Measurements from ENCODE around the gene MICAL3.

MICAL3 gene

DNA sequence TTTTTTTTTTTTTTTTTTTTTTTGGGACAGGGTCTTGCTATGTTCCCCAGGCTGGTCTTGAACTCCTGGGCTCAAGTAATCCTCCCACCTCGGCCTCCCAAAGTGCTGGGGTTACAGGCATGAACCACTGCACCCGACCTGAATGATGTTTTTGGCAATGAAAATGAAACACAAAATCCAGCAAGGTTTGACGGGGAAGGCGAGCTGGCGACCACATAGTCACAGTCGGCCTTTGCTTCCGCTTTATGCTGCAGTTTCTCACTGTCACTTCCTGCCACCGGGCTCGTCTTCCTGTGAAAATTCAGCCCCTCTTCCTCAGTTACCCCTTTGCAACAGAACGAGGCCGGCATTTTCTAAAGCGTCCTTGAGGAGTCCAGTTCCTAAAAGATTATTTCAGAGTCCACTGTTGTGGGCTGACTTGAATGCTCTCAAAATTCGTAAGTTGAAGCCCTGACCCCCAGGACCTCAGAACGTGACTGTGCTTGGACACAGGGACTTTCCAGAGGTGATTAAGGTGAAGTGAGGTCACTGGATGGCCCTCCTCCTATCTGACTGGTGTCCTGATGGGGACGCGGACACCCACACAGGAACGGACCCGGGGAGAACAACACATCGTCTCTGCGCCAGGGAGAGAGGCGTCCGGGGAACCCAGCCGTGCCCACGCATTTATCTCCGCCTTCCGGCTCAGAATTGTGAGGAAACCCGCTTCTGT is 247.2 kb downstream of the MICAL3 start:
- H3K4me1 Mint-ChIP-seq (ENCODE audit: low read depth), result peaks cover 66% of the 10 kb centered on the region
- peak overlapping the region; percentile 95 for H3K27ac Mint-ChIP-seq
- H3K4me3 Mint-ChIP-seq, result peak overlapping the region; percentile 86
- peaks cover 7% of the 10 kb centered on the region for H3K27me3 Mint-ChIP-seq (ENCODE audit: low read depth)
- H3K9me3 Mint-ChIP-seq, result no peaks in the 10 kb centered on the region
- peaks cover 9% of the 10 kb centered on the region for H3K36me3 Mint-ChIP-seq (ENCODE audit: low read depth)

DNA sequence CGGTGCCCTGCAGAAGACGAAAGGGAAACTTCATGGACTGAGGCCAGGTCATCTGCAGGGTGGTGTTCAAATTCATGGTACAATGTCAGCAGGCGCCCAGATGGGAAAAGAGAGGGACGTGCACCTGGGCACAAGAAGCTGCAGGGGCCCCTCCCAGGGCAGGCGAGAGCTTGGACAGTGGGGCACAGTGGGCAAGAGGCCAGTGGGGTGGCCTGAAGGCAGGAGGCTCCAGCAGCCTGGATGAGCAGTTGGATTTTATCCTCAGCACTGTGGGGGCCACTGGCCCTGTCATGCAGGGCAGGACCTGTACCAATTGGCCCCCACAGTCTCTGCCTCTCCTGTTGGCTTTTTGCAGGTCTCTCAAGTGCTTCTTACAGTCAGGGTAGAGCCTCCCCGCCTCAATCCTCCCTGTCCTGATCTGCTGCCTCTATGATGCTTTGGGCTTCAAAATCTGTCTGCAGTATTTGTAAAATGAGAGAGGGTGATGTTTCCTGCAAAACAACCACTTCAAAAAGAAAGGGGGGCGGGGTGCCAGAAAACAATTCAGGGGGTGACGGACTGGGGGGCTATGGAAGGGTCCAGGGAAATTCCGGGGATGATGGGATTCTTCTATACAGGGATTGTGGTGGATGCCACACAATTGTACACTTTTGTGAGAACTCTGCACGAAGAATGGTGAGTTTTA is 248.4 kb downstream of the MICAL3 start:
- Mint-ChIP-seq H3K4me1 (ENCODE audit: low read depth) (peaks cover 65% of the 10 kb centered on the region), H3K27ac (peak overlapping the region; percentile 85), H3K27me3 (ENCODE audit: low read depth) (peaks cover 7% of the 10 kb centered on the region), H3K9me3 (no peaks in the 10 kb centered on the region), H3K36me3 (ENCODE audit: low read depth) (peaks cover 11% of the 10 kb centered on the region), H3K4me3 (peak overlapping the region; percentile 68)

DNA sequence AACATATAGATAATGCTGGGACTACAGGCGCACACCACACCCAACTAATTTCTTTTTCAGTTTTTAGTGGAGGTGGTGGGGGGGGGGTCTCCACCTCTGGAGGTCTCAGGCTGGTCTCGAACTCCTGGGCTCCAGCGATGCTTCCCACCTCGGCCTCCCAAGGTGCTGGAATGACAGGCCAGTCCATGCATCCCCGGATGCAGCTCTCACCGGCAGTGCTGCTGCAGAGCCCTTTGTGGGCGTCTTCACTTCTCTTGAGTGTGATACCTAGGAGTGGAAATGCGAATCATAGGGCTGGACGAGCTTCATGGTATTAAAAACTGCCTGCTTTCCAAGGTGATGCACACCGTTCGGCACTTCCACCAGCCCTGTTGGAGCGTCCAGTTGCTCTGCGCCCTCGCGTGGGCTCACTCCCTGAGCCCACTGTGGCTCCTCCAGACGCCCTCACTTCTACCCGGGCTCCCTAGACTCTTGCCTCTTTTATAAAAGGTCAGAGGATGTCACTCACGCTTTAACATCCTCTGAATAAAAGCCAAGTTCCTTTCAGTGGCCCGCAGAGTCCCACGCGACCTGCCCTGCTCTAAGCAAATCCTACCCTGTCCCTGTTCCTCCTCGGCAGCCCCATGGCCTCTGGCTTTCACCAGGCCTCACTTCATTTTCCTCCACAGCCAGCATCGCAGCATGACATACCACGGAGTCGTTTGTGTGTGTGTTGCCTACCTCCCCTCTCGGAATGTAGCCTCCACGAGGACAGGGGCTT is 249.3 kb downstream of the MICAL3 start:
- peak overlapping the region; percentile 35 for H3K4me3 Mint-ChIP-seq
- peak overlapping the region; percentile 77 for H3K27ac Mint-ChIP-seq
- no peaks in the 10 kb centered on the region for H3K9me3 Mint-ChIP-seq
- H3K4me1 Mint-ChIP-seq (ENCODE audit: low read depth), result peaks cover 63% of the 10 kb centered on the region
- peaks cover 9% of the 10 kb centered on the region for H3K27me3 Mint-ChIP-seq (ENCODE audit: low read depth)
- H3K36me3 Mint-ChIP-seq (ENCODE audit: low read depth), result peaks cover 14% of the 10 kb centered on the region

DNA sequence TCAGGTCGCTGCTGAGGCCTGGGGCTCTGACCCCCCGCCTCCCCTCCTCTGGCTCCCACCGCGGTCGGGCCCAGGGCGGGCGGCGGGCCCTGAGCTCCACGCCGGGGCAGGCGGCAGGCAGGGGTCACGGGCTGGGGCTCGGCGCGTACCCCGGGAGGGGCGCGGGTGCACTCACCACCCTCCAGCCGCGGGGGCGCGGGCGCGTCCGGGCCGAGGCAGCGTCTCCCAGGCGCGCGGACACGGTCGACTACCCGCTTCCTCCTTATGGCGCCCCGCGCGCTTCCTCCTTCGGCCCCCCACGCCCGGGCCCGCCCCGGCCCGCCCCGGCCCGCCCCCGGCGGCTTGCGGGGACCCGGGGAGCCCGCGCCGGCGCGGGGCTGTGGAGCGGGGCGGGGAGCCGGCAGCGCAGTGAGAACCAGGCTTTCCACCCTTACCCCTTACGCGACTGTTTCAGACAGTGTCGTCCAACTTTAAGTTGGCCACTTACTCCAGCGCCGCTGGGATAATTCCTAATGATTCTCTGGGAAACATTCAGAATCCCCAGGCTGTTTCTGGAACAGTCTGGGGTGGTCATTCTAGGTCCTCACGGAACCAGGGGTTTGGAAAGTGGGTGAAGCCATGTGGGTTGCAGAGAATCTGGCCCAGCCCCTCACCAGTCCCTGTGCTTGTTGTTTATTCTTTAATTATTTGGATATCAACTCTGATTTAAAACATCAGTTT is 250.0 kb downstream of the MICAL3 start, which contains the start of gene BID:
BID (minus strand) TSS at position 264 of the 720 bp plus-strand sequence. CDS start 24,353 bp downstream, outside the sequence.
- H3K4me3 Mint-ChIP-seq, result peak within 1 kb of the TSS; percentile 84
- peaks cover 15% of the 10 kb centered on the region for H3K27me3 Mint-ChIP-seq (ENCODE audit: low read depth)
- H3K36me3 Mint-ChIP-seq (ENCODE audit: low read depth), result peaks cover 14% of the 10 kb centered on the region
- H3K4me1 Mint-ChIP-seq (ENCODE audit: low read depth), result peaks cover 58% of the 10 kb centered on the region
- no peaks in the 10 kb centered on the region for H3K9me3 Mint-ChIP-seq
- H3K27ac Mint-ChIP-seq, result peak within 1 kb of the TSS; percentile 77

DNA sequence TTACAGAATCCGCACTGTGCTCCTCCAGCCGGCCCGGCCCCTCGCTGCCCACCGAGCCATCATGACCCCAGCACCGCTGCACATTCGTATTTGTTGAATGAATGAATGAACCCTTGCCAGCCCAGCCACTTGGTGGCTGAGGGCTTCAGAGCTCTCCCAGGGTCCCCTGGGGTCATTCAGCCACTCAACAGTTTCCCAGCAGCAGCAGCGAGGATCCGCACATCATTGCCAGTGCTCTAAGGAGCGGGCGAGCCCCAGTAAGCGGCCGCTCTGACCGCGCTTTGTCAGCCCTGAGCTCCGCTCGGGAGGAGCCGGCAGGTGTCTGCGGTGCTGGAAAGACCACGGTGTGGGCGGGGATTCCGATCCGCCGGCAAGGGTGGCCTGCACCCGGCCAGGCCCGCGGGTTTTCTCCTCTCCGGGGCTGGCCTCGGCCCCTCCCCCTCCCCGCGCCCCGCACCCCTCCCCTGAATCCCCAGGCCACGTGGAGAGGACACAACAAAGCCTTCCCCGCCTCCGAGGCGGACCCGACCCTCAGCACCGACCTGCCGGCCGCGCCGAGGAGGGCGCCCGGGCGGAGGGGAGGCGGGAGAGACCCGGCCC is 250.7 kb downstream of the MICAL3 start:
- Mint-ChIP-seq H3K4me1 (ENCODE audit: low read depth) (peaks cover 51% of the 10 kb centered on the region), H3K36me3 (ENCODE audit: low read depth) (peaks cover 11% of the 10 kb centered on the region), H3K27ac (peak overlapping the region; percentile 67), H3K9me3 (no peaks in the 10 kb centered on the region), H3K4me3 (peak overlapping the region; percentile 84), H3K27me3 (ENCODE audit: low read depth) (peaks cover 15% of the 10 kb centered on the region)

DNA sequence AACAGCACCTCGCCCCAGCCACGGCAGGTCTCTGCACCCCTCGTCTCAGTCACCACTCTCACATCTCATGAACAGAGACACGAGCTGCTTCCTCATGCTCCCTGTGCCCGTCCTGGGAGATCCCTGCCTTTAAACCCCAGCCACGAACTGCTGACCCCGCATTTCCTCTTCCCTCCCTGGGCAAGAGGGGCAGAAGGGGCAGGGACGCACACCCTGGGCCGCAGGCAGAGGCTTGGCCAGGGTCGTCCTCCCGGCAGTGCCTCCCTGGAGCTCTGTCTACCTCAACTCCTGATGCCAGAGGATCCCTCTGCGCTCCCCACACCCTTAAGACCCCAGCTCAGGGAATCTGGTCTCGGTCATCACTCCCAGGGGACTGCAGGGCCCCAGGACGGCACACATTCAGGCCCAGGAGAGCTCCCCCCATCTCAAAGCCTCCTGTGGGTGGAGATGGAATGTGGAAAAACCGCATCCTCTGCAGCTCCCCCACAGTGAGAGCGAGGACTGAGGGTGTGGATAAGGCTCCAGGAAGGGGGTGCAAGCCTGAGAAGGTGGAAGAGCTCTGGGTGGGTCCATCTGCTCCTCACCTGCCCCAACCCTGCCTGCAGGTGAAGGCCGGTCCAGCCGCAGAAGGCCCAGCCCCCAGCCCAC is 251.3 kb downstream of the MICAL3 start:
- Mint-ChIP-seq H3K9me3 (no peaks in the 10 kb centered on the region), H3K27ac (peak overlapping the region; percentile 67), H3K27me3 (ENCODE audit: low read depth) (peaks cover 15% of the 10 kb centered on the region), H3K4me1 (ENCODE audit: low read depth) (peaks cover 51% of the 10 kb centered on the region), H3K4me3 (peak overlapping the region; percentile 84), H3K36me3 (ENCODE audit: low read depth) (peaks cover 11% of the 10 kb centered on the region)

DNA sequence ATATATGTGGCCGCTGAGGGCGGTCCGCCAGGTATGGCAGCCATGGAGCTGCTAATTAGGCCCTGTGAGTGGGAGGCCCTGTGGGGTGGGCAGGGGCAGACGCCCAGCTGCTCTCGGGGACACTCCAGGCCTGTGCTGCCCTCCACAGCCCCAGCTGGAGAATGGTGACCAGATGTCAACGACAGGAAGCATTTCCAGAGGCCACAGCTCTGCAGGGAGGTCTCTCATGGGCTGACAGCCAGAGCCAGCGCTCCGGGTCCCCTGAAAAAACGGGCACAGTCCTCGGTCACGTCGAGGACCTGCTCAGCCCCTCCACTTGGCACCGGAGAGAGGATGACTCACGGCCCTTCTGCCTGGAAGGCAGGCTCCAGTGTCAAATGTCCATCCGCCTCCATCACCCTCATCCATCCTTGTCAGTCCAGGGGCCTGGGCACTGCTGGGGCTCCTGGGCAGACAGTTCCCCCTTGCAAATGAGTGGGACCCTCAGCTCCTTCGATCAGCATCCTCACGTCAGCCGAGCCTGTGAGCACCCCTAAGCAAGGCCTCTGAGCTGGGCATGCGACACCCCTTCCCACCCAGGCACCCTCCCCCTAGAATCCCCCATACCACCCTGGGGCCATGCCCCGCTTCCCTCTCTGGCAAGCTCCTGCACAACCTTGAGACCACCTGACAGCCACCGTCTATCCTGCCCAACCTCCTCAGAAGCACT is 252.0 kb downstream of the MICAL3 start:
- H3K27me3 Mint-ChIP-seq (ENCODE audit: low read depth), result peaks cover 21% of the 10 kb centered on the region
- no peaks in the 10 kb centered on the region for H3K9me3 Mint-ChIP-seq
- H3K4me3 Mint-ChIP-seq, result peak overlapping the region; percentile 84
- peaks cover 53% of the 10 kb centered on the region for H3K4me1 Mint-ChIP-seq (ENCODE audit: low read depth)
- H3K36me3 Mint-ChIP-seq (ENCODE audit: low read depth), result peaks cover 6% of the 10 kb centered on the region
- H3K27ac Mint-ChIP-seq, result peak overlapping the region; percentile 62

DNA sequence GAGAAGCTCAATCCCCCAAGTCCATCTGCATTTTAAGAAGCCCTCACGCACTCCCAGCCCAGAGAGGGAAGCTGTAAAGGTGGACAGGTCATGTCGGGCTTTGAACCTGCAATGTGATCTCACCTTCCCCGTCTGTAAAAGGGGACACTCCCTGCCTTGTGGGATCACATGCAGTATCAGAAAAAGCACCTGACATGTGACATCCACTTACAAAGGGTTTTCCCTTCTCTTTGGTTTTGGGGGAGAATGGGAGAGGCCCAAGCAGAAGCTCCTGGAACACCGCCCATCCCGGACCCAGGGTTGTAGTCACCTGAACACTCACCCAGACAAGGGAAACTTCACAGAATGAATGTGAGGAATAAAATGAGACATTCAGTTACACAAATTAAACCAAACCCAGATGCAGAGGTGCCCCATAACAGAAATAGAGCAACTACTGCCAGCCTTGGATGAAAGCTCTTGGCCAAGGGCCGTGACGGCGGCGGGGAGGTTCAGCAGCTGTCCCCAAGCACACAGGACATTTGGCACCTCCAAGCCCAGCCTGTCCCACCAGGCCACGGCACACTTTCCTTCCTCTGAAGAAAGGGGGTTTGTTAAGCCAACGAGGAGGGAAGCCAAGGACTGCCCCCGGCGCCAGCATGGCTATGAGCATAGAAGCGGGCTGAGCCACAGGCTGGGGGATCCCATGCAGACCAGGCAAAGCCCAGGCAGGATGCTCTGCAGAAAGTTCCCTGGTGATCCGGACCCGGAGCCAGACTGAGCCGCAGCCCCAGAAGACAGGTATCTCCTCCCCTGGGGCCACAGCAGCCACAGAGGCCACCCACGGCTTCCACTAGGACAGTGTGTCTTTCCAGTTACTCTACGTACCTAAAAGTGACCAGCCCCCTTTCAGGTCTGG is 253.9 kb downstream of the MICAL3 start:
- Mint-ChIP-seq H3K9me3 (no peaks in the 10 kb centered on the region), H3K4me1 (ENCODE audit: low read depth) (peaks cover 43% of the 10 kb centered on the region), H3K4me3 (no peak overlapping the region), H3K27me3 (ENCODE audit: low read depth) (peaks cover 25% of the 10 kb centered on the region), H3K36me3 (ENCODE audit: low read depth) (peaks cover 6% of the 10 kb centered on the region), H3K27ac (no peak overlapping the region)

DNA sequence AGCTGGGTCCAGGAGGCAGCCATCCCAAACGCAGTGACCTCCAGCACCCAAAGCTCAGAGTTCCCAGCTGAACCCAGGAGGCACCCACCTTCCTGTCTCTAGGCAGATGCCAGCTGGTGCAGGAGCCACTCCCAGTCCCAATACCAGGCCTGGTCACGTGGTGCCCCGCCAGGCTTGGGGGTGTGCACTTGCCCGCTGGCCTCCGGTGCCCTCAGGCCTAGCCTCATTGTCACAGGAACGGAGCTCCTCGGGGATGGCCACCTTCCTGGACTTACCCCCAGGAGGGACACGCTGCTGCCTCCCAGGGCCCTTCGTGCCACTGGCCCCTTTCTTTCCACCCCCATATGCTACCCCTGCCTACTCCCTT is 254.7 kb downstream of the MICAL3 start:
- Mint-ChIP-seq H3K9me3 (no peaks in the 10 kb centered on the region), H3K4me1 (ENCODE audit: low read depth) (peaks cover 36% of the 10 kb centered on the region), H3K27me3 (ENCODE audit: low read depth) (peaks cover 30% of the 10 kb centered on the region), H3K36me3 (ENCODE audit: low read depth) (peaks cover 6% of the 10 kb centered on the region), H3K4me3 (no peak overlapping the region), H3K27ac (no peak overlapping the region)

DNA sequence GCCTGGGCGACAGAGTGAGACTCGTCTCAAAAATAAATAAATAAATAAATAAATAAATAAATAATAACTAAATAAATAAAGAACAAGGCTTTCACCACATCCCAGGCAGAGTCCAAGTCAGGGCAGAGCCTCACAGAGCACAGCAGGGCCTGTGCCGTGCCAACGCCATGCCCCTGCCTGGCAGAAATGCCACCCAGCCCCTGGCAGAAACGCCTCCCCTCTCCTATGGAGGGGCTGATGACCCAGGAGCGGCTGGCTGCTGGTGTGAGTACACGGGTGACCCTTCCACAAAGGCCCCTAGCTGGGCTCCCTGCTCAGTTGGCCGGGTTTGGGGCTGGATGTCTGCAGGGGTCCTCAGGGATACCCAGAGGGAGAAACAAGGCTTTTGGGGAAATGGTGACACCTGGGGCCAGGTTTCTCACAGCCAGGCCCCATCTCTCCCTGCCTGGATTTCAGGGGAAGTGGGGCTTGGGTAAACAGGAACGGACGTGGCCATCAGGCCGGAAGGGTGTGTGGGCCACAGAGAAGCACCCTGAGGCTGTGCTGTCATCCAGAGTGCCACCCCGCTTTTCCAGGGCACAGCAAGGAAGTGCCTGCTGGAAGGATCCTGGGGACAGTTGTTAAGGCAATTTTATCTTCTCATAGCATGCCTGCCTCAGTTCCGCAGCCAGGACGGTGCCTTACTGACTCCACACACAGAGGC is 255.2 kb downstream of the MICAL3 start:
- Mint-ChIP-seq H3K9me3 (no peaks in the 10 kb centered on the region), H3K4me1 (ENCODE audit: low read depth) (peaks cover 37% of the 10 kb centered on the region), H3K27ac (no peak overlapping the region), H3K27me3 (ENCODE audit: low read depth) (peaks cover 35% of the 10 kb centered on the region), H3K4me3 (no peak overlapping the region), H3K36me3 (ENCODE audit: low read depth) (peaks cover 6% of the 10 kb centered on the region)

DNA sequence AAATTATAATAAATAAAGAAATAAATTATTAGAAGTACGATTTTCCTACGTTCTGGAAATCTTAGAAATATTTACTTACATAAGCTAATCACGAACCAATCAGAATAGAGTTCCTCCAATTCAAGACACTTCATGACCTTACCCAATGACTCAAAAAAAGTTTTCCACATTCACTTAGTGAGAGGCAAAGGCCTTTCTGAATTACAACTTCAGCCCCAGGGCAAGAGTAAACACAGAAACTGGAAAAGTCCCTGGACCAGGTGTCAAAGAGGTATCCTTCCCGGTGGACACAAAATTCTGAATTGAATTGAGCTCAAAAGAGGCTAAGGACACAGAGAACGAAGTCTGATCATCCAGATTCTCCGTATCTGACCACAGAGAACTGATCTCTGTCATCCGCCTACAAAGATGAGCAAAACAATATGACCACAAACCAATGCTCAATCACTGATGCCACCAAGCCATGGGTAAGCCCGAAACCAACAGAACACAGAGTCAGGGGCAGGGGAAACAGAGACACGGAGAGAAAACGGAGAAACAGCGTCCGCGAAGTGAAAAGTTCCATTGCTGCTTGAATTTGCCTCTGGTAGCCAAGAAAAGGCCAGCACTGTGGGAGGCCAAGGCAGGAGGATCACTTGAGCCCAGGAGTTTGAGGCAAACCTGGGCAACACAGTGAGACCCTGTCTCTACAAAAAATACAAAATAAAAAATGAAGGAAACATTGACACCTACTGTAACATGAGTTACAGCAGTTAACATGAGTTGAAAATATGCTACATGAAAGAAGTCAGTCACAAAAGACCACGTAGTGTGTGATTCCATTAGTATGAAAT is 256.9 kb downstream of the MICAL3 start:
- peak overlapping the region; percentile 45 for H3K27ac Mint-ChIP-seq
- H3K36me3 Mint-ChIP-seq (ENCODE audit: low read depth), result peaks cover 6% of the 10 kb centered on the region

More for the DNA sequence above, 256.9 kb downstream of the MICAL3 start:
- H3K4me3 Mint-ChIP-seq, result peak overlapping the region; percentile 69
- H3K9me3 Mint-ChIP-seq, result no peaks in the 10 kb centered on the region
- H3K27me3 Mint-ChIP-seq (ENCODE audit: low read depth), result peaks cover 32% of the 10 kb centered on the region
- H3K4me1 Mint-ChIP-seq (ENCODE audit: low read depth), result peaks cover 25% of the 10 kb centered on the region
